HG03175 (cell line): ENCODE results near the gene AOC3.
"Not testable (repeated sequence)": the region's sequence is repeated elsewhere in the genome, so short reads cannot be mapped to it uniquely, and the experiment has no call there.

Experiments used
- ATAC-seq: cut with Tn5 transposase; IDR thresholded peaks from one replicate; pipeline ENCODE4 v1.9.1; 2021; ENCODE audit warnings: mild to moderate bottlenecking, moderate library complexity; ENCODE audit not compliant: unreplicated experiment

AOC3 gene

DNA sequence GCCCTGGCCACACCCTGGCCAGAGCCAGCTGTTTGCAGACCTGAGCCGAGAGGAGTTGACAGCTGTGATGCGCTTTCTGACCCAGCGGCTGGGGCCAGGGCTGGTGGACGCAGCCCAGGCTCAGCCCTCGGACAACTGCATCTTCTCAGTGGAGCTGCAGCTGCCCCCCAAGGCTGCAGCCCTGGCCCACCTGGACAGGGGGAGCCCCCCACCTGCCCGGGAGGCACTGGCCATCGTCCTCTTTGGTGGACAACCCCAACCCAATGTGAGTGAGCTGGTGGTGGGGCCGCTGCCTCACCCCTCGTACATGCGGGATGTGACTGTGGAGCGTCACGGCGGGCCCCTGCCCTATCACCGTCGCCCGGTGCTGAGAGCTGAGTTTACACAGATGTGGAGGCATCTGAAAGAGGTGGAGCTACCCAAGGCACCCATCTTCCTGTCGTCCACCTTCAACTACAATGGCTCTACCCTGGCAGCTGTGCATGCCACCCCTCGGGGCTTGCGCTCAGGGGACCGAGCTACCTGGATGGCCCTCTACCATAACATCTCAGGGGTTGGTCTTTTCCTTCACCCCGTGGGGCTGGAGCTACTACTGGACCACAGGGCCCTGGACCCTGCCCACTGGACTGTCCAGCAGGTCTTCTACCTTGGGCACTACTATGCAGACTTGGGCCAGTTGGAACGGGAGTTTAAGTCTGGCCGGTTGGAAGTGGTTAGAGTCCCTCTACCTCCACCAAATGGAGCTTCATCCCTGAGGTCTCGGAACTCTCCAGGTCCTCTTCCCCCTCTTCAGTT lies 6.0 kb upstream of the AOC3 start:
- no peak for ATAC-seq

DNA sequence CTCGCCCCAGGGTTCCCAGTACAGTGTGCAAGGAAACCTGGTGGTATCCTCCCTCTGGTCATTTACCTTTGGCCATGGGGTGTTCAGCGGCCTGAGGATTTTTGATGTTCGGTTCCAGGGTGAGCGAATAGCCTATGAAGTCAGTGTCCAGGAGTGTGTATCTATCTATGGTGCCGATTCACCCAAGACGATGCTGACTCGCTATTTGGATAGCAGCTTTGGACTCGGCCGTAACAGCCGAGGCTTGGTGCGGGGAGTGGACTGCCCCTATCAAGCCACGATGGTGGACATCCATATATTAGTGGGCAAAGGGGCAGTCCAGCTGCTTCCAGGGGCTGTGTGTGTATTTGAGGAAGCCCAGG lies 5.5 kb upstream of the AOC3 start:
- ATAC-seq = no peak

DNA sequence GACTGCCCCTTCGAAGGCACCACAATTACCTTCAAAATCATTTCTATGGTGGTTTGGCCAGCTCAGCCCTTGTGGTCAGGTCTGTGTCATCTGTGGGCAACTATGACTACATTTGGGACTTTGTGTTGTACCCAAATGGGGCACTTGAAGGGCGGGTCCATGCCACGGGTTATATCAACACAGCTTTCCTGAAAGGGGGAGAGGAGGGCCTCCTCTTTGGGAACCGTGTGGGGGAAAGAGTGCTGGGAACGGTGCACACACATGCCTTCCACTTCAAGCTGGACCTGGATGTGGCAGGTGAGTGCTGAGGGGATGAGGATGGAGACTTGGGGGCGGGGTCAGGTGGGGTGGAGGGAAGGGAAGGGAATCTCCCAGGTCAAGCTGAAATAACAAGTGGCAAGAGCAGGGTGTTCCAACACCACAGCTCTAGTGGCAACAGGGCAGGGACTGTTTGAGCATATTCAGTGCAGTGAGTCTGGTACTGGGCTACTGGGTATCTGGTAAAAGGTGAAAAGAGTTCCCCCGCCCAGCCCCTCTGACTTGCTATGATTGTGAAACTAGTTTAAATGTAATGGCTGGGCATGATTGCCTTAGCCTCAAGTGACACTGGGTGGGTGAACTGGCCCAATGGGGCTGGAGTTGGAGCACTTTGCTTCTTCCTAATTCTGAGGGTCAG lies 4.9 kb upstream of the AOC3 start:
- ATAC-seq = no peak

DNA sequence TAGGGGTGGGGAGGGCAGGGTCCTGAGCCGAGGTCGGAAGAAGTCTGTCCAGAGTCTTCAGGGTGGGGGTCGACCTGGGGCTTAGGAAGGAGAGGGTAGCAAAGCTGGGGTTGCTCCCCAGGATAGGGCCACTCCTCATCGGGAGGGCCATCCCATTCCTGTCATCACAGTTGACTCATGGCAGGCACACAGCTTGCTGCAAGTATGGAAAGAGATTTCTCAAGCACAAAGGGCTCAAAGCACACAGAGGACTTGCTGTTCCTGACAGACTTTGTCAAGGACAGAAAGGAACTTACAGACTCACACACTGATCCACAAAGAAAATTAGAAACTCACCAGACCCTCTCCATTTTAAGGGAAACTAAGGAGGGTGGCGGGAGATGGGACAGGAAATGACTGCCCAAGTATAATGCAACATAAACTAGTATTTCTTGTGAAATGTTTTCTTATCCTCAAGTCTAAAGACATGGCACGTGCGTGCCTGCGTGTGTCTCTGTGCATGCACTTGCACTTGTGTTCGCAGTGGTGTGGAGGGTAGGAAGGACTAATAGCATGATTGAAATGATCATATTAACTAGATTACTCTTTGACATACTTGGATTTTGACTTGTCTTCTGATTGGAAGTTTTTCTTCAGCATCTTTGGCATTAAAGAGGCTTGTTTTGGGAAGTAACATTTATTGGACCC lies 4.3 kb upstream of the AOC3 start:
- ATAC-seq = no peak

DNA sequence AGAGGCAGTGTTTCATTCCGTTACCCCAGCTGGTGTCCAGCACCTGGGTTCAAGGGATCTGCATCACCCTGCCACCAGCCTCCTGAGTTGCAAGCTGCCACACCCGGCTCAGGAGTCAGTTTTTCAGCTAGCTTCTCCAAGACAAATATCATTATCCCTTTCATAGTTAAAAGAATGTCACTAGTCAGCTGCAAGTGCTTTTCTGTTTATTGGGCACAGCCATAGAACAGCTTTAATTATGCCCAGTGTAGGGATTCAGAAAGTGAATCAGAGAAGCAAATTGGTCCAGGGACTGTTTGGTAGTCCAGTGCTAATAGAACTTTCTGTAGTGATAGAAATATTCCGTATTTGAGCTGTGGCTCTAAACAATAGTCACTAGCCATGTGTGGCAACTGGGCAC lies 2.9 kb upstream of the AOC3 start:
- no peak for ATAC-seq

DNA sequence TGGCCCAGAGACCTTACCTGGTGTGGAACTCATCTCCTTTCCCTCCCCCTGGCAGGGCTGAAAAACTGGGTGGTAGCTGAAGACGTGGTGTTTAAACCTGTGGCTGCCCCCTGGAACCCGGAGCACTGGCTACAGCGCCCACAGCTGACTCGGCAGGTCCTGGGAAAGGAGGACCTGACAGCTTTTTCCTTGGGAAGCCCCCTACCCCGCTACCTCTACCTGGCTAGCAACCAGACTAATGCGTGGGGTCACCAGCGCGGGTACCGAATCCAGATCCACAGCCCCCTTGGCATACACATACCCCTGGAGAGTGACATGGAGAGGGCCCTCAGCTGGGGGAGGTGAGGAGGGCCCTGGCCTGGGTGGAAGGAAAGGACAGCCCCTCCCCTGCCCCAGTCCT lies 2.0 kb upstream of the AOC3 start:
- no peak for ATAC-seq

DNA sequence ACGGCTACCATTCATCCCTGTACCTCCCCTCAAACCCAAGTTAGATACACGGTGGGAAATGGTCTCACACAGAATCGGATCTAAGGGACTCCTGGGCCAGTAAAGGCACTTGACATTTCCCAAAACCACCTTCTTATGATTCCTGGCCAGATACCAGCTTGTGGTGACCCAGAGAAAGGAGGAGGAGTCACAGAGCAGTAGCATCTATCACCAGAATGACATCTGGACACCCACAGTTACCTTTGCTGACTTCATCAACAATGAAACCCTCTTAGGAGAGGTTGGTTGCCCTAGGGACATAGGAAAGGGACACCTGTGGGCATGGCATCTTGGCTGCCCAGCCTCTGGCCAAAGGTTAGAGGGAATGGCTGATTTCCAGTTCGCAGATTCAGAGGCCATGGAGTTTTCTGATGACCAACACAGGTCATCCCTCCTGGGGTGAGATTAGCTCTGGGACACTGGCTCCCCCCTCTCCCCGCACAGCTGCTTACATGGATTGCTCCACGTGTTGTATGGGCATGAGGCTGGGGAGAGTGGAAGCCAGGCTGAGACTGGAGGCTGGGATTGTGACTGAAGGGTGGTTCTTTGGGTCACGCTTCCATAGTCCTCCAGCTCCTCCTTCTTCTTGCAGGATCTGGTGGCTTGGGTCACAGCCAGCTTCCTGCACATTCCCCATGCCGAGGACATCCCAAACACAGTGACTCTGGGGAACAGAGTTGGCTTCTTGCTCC lies 1.4 kb upstream of the AOC3 start:
- ATAC-seq = no peak

DNA sequence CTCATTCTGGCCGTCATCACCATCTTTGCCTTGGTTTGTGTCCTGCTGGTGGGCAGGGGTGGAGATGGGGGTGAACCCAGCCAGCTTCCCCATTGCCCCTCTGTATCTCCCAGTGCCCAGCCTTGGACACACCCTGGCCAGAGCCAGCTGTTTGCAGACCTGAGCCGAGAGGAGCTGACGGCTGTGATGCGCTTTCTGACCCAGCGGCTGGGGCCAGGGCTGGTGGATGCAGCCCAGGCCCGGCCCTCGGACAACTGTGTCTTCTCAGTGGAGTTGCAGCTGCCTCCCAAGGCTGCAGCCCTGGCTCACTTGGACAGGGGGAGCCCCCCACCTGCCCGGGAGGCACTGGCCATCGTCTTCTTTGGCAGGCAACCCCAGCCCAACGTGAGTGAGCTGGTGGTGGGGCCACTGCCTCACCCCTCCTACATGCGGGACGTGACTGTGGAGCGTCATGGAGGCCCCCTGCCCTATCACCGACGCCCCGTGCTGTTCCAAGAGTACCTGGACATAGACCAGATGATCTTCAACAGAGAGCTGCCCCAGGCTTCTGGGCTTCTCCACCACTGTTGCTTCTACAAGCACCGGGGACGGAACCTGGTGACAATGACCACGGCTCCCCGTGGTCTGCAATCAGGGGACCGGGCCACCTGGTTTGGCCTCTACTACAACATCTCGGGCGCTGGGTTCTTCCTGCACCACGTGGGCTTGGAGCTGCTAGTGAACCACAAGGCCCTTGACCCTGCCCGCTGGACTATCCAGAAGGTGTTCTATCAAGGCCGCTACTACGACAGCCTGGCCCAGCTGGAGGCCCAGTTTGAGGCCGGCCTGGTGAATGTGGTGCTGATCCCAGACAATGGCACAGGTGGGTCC lies 607 bp downstream of the AOC3 start:
- ATAC-seq = not testable (repeated sequence)

DNA sequence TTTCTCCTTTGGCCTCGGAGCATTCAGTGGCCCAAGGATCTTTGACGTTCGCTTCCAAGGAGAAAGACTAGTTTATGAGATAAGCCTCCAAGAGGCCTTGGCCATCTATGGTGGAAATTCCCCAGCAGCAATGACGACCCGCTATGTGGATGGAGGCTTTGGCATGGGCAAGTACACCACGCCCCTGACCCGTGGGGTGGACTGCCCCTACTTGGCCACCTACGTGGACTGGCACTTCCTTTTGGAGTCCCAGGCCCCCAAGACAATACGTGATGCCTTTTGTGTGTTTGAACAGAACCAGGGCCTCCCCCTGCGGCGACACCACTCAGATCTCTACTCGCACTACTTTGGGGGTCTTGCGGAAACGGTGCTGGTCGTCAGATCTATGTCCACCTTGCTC lies 1.4 kb downstream of the AOC3 start:
- ATAC-seq = no peak

DNA sequence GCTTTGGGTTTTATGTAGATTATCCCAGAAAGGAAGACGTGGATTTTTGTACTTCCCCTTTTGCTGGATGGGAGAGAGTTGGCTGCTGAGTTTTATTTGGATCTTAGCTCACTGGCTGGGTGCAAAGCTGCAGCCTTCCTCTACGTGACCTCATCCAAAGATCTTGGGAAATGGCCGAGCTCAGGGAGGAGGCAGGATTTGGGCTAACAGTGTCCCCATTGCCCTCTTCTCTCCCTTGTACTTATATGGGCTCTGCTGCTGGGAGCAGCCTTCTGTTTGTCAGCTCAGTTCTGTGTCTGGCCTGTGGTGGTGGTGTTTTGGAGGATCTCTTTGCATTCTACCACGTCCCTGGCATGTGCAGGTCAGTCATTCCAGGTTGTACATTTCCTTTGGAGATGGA lies 2.0 kb downstream of the AOC3 start:
- ATAC-seq = no peak

DNA sequence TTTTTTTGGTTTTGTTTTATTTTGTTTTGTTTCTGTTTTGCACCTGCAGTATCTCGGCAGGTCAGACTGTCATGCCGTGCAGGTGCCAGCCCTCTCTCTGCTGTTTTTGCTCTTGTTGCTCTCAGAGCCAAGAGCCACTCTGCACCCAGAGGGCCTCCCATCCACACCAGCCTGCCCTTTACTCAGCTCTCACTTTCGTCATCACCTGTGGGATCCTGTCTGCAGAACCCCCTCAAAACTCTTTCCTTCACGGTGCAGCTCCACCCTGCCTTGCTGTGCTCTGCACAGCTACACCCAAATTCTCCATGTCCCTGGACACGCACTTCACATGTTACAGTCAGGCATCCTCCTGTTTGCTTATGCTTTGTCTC lies 2.6 kb downstream of the AOC3 start:
- ATAC-seq = no peak

DNA sequence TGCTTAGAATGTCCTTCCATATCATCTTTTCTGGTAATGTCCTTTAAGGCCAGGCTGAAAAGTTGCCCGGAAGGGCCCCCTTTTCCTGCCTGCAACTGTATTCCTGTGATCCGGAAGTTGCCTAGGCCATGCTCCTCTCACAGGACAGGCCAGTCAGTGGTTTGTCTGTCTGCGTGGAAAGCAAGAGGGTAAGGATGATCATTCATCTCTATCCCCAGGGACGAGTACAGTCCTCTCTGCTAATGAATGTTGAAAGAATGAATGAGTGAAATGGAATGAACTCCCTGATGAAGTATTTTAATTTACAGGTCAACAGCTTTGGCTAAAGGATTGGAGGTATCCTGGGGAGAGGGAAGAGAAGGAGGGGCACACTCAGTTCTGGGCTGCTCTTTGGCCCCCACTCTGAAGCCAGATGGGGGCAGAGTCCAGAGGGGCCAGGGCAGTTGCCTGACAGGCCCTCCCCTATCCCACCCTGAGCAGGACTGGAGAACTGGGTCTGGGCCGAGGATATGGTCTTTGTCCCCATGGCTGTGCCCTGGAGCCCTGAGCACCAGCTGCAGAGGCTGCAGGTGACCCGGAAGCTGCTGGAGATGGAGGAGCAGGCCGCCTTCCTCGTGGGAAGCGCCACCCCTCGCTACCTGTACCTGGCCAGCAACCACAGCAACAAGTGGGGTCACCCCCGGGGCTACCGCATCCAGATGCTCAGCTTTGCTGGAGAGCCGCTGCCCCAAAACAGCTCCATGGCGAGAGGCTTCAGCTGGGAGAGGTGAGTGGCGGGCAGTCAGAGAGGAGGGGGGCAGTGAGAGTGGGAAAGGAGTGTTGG lies 3.2 kb downstream of the AOC3 start:
- no peak for ATAC-seq

DNA sequence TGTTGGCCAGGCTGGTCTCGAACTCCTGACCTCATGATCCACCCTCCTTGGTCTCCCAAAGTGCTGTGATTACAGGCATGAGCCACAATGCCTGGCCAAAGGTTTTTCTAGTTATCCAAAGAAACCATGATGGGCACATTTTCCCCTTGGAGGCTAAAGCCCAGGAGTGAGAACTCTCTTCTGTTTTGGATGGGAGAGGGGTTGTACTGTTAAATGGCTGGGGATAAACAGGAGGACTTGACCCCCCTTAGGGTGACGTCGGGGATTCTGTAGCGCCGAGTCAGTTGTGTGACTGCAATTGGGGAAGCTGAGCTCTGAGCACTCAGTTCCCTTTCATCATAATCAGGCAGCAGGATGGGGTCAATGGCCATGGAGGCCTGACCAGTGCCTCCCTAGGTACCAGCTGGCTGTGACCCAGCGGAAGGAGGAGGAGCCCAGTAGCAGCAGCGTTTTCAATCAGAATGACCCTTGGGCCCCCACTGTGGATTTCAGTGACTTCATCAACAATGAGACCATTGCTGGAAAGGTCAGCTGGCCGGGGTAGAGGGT lies 4.1 kb downstream of the AOC3 start:
- ATAC-seq = no peak

DNA sequence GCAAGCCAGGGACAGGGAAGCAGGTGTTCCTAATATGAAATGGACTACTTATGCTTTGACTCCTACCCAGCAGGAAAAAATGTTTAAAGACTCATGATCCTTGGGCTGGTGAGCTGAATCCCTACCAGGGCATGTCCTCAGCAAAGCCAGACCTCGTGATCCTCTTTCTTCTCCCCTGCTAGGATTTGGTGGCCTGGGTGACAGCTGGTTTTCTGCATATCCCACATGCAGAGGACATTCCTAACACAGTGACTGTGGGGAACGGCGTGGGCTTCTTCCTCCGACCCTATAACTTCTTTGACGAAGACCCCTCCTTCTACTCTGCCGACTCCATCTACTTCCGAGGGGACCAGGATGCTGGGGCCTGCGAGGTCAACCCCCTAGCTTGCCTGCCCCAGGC lies 5.1 kb downstream of the AOC3 start:
- not testable (repeated sequence) for ATAC-seq

DNA sequence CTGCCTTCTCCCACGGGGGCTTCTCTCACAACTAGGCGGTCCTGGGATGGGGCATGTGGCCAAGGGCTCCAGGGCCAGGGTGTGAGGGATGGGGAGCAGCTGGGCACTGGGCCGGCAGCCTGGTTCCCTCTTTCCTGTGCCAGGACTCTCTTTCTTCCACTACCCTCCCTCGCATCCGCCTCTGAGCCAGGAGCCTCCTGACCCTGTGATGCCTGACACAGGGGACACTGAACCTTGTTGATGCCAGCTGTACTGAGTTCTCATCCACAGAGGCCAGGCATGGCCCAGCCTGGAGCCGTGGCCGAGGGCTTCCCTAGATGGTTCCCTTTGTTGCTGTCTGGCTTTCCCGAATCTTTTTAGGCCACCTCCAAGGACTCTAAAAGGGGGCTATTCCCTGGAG lies 5.5 kb downstream of the AOC3 start:
- ATAC-seq = not testable (repeated sequence)

DNA sequence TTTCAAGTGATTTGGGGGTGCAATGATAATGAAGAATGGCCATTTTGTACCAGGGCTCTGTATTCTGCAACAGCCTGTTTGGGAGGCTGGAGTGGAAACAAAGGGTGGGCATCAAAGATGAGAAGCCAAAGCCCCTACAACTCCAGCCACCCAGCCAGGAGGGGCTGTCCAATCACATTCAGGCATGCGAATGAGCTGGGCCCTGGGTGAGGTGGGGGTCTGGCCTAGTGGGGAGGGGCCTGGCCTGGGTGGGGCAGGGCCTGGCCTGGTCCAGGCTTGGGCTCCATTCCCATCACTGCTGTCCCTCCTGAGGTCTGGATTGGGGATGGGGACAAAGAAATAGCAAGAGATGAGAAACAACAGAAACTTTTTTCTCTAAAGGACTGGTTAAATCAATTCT lies 6.4 kb downstream of the AOC3 start:
- ATAC-seq = no peak

DNA sequence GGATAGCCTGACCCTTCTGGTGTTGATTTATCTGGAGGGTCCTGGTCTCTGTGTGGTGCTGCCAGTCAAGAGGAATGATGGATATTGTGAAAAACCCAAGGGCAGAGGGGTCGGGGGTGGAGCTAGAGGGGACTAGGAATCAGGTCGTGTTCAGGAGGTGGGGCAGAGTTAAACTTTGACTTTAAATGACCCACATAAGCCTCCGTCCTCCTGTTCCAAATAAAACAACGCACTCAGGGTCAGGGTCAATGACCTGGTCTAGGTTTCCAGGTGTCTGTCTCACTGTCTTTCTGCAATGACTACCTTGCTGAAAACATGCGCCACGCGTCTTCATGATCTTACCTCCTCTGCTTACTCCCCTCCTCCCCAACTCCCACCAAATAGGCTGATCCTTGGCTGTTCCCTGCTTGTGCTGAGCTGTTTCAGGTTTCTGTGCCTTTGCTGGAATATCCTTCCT lies 14.7 kb downstream of the AOC3 start:
- no peak for ATAC-seq

DNA sequence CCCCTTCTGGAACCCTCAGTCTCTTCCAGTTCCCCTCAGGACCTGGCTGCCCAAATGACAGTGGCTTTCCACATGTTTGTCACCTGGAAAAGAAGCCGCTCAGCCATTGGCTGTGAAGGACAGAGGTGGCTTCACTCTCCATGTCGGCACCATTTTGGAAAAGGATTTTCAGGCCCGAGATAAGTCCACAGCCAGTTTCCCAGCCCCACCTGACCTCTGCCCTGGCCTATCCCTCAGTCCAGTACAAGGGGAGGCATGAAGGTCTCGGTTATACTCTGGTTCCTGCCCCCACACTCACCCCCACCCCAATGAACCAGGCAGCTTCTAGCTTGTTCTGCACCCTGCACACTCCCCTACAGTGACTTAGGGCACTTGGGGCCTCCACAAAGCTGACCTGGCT lies 15.2 kb downstream of the AOC3 start:
- no peak for ATAC-seq
